ENCODE results near the gene ACAP2.
"Not testable (repeated sequence)": the region's sequence is repeated elsewhere in the genome, so short reads cannot be mapped to it uniquely, and the experiment has no call there.

Gene ACAP2

DNA sequence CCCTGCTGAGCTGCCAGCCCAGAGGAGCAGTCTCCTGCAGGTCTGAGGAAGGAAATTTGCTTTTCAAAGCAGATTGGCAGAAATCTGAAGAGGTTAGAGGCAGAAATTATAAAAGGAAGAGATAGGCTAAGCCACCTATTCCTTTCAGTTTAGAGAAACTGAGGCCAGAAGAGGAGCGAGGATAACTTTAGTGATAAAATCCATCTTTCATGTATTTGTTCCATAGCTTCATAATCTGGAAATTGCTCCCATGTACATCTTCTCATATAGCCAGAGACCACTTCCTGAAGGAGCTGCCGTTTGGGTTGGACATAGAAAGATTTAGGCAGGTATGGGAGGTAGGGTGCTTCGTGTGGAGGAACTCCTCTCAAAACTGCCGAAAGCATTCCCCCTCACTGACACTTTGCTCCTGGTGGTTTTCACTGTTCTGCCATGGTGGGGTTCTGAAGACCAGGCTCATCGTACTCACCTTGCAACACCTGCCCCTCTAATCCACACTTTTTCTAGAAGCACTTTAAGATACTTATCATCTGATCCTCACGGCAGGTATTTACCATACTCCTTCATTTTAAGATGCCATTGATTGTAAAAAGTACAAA lies 670 bp upstream of the ACAP2 start:
- peak in 1 of 2 experiments; percentile 26 for DNase-seq

DNA sequence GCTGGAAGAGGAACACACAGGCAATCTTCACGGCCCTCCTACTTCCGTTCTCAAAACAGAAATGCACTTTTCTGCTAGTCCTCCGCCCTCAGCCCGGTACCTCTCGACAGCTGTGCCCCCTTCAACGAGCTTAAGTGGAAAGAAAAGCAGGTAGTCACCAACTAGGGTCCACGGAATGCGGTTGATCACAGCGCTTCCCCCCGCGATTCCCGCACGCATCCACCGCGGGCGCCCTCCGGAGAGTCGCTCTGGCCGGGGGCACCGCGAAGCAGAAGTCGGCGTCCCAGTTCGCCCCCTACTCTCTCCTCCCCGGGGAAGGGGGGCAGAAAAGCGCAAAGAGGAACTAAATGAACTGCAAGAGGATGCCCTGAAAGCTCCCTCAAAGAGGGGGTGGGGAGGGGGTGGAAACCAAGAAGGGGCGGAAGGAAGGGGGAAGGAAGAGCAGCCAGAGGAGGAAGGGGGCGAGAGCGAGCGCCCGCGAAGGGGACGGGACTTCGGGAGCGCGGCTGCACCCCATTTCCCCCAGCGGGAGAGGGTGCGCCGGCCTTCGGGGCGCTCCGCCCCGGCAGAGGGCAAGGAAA lies 738 bp downstream of the ACAP2 start:
- DNase-seq: peak; percentile 65 to 68

DNA sequence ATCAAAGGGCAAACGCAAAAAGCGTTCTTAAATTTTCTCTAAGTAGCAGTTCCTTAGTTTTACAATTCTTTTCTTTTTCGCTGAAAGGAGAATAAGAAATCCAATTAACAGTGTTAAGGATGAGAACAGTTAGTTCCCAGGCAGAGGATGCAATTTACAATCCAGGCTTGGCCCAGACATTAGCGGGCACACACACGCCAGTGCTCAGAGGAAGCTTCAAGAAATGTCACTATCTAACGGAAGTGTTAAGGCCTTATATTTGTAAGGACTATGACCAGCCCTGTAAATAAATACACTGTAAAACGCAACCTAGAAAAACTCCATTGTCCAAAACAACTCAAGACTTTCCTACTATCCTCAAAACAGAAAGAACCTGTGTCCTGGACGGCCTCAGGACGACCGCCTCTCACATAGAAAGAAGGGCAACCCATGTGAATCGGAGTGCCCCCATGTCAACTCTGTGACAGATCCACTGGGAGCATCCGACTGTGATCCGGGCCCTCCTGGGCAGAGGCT lies 1.3 kb downstream of the ACAP2 start:
- DNase-seq: no peak

DNA sequence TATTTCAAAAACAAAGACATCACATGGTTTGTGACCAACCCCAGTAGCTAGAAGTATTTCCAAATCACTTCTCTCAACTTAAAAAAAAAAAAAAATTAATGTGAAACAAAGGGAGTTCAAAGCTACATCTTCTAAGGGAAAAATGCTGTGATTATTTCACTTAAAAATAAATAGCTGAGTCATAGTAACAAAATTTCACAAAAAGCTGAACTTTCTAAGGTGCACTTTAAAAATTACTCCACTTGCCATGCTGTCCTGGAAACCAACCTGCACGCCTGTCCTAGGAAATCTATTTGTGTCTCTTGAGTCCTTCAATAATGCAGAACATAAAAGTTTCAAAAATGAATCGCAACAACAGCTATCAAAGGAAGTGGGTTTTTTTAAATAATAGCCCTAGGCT lies 1.8 kb downstream of the ACAP2 start:
- no peak for DNase-seq

DNA sequence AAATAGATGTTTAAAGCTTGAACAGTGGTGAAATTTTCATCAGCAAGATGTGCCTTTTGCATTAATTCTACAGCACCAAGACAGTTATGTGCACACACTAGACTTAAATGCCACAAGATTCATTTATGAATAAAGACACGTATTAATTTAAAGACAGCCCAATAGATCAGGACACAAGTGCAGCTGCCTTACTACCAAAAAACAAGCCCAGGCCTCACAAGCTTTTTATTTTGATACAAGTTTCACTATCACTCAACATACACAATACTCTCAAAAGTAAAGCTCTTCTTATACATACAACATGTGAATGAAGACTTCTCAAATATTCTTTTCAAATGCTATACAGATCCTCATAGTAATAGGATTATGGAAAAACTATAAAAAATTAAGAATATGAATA lies 2.4 kb downstream of the ACAP2 start:
- DNase-seq: no peak

DNA sequence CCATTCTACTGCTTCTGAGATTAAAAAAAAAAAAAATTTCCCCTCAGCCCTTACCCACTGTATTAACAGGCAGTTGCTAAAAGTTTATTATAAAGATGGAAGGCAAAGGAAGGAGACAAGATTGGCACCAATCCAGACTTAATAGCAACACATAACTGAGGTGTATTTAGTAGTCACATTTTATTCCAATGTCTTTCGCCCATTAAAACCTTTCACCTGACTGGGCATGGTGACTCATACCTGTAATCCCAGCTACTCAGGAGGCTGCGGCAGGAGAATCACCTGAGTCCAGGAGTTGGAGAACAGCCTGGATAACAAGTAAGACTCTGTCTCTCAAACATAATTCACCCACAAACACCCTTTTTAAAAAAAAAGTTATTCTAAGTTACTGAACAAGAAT lies 4.4 kb downstream of the ACAP2 start:
- no peak for DNase-seq

DNA sequence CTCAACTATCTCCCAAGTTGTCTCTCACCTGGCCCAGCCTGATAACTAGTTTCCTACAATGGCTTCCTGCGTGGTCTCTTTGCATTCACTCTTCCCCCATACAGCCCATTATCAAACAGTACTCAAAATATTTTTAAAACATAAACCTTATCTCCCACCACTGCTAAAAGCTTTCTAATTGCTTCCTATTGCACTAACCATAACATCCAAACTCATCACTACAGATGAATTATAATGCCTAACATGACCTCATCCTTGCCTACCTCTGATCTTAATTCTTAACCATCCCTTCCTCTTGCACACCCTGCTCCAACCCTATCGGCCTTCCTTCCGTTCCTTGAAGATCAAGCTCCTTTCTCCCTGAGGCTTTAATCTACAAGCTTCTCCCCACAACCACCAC lies 17.0 kb downstream of the ACAP2 start:
- no peak for DNase-seq

DNA sequence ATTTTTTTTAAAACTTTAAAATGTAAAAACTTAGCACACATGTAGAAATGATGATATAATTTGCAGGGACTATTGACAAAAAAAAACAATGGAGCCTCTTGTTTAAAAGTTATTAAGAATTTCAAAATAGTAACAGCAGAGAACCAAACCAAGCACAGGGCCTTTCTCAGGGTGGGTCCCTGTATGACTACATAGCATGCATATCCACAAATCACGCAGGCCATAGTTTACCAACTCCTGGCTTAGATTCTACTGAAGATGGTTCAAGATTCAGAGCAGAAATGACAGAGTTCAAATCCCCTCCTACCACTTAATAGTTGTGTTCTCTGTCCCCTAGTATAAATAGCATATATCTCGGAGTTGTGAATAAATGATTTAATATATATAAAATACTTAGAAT lies 19.0 kb downstream of the ACAP2 start:
- DNase-seq: no peak

DNA sequence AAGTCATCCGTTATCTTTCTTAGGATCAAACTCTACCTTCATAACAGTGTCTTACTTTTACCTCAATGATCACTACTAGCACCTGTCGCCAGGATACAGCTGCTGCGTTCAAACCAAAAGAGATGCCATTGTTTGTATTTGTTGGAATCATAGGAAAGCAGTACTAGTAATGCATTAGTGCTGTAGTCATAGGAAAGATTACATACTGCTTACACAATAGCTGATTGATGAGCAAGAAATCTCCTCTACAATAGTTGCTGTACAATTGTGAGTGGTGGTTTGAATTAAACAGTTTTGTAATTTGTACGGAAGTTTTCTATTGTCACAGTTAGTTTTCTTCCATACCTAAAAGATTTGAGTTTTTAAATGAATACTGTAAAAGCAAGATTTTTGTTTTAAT lies 21.4 kb downstream of the ACAP2 start:
- no peak for DNase-seq

DNA sequence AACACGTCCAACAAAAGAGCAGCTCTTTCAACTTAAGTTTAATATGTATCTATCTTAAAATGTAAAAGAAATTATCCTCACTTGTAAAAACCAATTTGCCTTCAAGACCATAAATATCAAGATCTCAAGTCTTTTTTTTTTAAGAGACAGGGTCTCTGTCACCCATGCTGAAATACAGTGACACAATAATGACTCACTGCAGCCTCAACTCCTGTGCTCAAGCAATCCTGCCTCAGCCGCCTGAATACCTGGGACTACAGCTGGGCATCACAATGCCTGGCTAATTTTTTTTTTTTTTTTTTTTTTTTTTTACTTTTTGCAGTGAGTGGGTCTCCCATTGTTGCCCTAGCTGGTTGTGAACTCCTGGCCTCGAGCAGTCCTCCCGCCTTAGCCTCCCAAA lies 26.0 kb downstream of the ACAP2 start:
- DNase-seq: no peak

DNA sequence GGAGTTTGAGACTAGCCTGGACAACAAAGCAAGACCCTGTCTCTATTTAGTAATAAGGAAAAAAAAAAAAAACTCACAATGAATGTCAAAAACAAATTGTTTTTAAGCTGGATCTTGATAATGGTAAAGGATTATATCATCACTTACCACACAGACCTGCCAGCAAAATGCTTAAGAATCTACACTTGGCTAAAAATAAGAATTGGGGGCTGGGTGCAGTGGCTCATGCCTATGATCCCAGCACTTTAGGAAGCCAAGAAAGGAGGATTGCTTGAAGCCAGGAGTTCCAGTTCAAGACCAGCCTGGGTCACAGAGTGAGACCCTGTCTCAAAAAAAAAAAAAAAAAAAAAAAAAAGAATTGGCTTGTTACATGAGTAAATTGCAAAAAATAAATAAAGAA lies 31.0 kb downstream of the ACAP2 start:
- DNase-seq: no peak

DNA sequence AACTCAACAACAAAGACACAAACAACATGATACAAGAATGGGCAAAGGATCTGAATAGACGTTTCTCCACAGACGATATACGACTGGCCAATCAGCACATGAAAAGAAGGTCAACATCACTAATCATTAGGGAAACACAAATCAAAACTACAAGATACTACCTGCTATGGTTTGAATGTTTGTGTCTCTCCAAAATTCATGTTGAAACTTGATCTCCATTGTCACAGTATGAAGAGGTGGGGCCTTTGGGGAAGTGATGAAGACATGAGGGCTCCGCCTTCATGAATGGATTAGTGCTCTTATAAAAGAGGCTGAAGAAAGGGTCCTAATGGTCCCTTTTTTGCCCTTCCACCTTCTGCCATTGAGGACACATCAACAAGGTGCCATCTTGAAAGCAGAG lies 32.3 kb downstream of the ACAP2 start:
- no peak for DNase-seq

DNA sequence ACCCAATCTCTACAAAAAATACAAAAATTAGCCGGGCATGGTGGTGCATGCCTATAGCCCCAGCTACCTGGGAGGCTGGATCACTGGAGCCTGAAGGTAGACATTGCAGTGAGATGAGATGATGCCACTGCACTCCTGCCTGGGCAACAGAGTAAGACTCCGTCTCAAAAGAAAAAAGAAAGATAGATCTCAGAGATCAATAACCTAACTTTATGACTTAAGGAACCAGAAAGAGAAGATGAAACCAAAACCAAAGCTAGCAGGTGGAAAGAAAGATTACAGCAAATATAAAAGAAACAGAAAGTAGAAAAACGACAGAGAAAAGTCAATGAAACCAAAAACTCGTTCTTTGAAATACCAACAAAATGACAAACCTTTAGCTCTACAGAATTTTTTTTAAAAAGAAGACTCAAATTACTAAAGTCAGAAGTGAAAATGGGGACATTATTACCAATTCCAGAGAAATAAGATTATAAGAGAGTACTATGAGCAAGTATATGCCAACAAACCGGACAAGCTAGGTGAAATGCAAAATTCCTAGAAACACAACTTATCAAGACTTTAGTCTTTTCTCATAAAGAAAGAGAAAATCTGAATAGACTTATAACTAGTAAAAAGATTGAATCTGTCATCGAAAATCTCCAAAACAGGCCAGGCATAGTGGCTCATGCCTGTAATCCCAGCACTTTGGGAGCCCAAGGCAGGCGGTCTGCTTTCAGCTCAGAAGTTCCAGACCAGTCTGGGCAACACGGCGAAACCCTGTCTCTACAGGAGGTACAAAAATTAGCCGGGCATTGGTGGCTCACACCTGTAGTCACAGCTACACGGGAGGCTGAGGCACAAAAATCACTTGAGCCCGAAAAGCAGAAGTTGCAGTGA lies 35.0 kb downstream of the ACAP2 start:
- peak; percentile 32 to 41 for DNase-seq

DNA sequence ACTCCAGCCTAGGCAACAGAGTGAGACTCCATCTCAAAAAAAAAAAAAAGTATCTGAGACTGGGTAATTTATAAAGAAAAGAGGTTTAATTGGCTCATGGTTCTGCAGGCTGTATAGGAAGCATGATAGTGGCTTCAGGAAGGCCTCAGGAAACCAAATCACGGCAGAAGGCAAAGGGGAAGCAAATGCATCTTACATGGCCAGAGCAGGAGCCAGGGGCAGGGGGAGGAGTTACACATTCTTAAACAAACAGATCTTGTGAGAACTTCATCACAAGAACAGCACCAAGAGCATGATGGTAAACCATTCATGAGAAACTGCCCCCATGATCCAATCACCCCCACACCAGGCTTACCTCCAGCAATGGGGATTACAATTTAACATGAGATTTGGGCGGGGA lies 37.2 kb downstream of the ACAP2 start:
- no peak for DNase-seq

DNA sequence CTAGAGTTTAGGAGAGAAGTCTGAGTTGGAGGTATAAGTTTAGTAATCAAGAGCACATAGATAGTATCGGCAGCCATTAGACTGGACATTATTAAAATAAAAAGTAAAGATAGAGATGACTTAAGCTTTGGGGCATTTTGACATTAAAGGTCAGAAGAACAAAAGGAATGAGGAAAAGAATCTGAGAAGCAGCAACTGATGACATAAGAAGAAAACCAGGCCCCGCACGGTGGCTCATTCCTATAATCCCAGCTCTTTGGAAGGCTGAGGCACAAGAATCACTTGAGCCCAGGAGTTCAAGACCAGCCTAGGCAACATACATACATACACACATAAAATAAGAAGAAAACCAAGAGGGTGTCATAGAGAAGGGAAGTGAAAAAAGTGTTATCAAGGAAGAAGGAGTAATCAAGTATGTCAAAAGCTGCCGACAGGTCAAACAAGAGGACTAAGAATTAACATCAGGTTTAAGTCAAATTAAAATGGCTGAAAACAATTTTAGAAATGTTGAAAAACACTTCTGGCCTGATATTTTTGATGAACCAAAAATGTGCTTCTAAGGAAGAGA lies 38.9 kb downstream of the ACAP2 start:
- no peak for DNase-seq

DNA sequence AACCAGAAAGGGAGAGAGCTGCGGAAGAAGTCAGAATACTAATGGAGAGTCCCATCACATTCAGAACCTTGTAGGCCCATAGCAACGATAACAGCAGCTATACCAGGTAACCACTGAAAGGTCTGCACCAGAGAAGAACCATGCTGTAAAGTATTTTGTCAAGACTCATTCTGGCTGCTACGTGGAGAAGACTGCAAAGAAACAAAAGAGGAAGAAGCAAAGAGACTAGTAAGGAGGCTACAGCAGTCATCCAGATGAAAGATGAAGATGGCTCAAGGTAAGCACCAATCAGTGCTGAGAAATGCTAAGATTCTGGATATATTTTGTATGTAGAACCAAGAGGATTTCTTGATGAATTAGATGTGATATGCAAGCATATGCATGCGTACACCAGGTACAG lies 39.6 kb downstream of the ACAP2 start:
- DNase-seq: no peak

DNA sequence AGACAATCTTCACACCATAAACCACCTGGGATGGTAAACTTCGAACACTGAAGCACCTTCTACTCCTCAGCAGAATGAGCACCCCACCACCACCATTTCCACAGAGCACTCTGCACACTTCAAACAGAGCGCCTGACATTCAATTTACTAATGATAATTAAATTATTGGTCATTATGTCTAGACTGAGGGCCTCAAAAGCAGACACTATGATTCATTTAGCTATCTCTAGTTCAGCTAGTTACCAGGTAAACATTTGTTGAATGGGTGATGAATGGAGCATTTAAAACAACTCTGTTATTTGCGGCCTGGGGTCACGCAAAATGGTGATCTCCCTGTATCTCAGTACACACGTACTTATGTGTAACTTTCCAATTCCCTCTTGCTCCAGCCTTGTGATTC lies 40.9 kb downstream of the ACAP2 start:
- no peak for DNase-seq

DNA sequence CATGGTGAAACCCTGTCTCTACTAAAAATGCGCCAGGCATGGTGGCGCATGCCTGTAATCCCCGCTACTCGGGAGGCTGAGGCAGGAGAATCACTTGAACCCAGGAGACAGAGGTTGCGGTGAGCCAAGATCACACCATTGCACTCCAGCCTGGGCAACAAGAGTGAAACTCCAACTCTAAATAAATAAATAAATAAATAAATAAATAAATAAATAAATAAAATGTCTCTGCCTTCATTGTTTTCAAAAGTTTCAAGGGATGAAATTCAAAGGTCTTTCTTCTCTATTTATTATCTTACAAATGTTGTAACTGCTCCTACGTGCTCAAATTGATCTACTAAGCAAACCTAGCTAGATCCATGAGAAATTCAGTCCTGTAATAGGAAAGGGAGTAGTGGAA lies 44.4 kb downstream of the ACAP2 start:
- not testable (repeated sequence) for DNase-seq

DNA sequence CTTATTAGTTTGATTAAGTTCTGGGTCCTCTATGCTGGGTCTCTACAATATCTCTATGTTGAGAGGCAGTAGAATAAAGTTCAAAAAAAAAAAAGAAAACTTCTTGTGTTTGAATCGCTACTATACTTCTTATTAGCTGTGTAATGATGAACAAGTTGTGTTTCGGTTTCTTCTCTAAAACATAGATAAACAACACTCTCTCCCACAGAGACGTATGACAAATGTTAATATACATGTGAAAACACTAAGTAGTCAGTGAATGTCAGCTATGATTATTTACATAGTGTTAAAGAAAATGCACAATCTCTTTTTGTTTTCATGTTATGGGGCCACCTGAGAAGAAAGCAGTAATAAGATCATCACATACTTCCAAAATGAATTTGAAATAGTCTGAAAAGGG lies 45.3 kb downstream of the ACAP2 start:
- no peak for DNase-seq

DNA sequence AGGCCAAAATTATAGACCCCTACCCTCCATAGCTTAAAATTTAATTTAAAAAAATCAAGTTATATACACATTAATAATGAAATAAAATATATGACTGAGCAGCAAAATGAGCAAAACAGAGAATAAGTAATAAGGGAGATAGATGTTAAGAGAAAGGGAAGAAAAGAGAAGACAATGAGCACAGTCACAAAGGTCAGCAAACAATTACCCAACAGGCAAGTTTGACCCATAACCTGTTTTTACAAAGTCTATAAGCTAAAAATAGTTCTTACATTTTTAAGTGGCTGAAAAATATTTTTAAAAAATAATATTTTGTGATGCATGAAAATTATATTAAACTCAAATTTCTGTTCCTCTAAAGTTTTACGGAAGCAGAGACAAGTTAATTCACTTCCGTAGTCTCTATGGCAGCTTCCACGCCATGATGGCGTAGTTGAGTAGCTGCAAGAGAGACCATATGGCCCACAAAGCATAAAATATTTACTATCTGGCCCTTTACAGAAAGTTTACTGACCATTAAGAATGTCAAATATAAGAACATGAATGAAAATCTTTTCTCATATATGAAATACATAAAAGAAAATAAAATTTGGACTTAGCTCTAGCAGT lies 47.5 kb downstream of the ACAP2 start:
- no peak for DNase-seq

DNA sequence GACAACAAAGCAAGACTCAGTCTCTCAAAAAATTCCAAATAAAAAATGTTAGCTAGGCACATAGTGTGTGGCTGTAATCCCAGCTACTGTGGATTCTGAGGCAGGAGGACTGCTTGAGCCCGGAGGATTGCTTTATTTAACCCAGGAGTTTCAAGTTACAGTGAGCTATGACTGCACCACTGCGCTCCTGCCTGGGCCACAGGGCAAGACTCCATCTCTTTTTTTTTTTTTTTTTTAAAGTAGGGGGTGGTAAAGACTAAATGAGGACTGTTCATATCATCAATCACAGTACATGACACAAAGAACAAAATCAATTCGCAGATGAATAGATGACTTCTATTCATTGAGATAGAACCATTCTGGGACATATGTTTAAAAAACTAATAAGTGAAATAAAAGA lies 48.1 kb downstream of the ACAP2 start:
- DNase-seq: no peak

DNA sequence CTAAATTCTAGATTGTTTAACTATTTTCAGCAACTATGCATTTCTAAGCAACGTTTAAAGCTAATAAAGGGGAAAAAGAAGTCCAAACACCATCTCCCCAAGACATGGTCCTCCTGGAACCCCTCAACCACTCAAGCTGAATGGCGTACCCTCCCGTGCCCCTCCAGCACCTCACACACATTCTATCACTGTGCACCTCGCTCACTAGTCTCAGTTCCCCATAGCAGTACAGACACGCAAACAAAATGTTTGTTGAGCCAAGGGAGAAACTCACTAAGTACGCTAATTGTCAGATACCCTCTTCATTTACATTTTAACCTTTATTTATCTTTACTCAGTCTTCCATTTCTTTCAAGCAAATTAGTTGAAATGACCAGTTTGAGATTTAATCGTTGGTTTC lies 48.8 kb downstream of the ACAP2 start:
- DNase-seq: no peak

DNA sequence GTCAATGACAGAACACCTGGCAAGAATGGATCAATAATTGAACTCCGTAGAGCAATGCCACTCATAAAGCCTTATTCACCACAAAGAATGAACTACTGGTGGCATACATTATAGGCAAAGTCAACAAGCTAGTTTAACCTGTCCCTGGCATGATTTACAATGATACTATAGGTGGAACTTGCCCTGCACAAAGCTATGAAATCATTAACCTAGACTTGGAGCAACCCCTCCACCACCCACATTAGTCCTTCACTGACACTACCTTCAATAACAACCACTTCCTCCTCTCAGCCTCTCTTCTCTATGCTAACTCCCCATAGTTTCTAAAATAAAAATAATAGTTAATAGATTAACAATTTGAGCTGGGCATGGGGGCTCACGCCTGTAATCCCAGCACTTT lies 54.4 kb downstream of the ACAP2 start:
- DNase-seq: no peak

Data from activated T-cell treated with anti-CD3 and anti-CD28 coated beads, Interleukin-2, amount 50 U/mL, for 48 hours (primary cell).